ENCODE data around the gene HAVCR1.

HAVCR1 gene

DNA sequence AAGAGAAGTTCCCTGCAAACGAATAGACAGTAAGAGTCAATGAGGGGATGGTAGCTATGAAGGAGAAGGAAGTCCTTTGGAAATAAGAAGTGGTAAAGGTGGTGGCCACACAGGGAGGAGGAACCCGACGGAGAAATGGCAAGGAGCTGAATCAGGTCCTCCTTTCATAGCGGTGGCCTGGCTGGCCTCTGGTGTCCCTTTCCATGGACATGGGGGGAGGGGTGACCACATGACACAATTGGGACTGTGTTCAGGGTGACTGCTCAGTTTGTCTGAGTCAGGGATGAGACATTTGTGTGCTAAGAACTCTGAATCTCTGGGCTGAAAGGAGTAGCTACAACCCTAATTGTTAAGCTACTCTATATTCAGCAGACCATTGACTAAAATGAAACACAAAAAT is 67.2 kb downstream of the HAVCR1 start:
- DNase-seq (ENCODE audit: low spot score): no peak

DNA sequence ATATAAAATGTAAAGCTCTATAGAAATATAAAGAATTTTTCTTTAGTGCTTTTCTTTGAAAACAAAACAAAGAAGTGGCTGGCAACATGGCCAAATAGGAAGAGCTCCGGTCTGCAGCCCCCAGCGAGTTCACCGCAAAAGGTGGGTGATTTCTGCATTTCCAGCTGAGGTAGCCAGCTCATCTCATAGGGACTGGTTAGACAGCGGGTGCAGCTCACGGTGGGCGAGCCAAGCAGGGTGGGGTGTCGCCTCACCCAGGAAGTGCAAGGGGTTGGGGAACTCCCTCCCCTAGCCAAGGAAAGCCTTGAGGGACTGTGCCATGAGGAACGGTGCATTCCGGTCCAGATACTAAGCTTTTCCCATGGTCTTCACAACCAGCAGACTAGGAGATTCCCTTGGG is 74.9 kb downstream of the HAVCR1 start:
- DNase-seq (ENCODE audit: low spot score): no peak

DNA sequence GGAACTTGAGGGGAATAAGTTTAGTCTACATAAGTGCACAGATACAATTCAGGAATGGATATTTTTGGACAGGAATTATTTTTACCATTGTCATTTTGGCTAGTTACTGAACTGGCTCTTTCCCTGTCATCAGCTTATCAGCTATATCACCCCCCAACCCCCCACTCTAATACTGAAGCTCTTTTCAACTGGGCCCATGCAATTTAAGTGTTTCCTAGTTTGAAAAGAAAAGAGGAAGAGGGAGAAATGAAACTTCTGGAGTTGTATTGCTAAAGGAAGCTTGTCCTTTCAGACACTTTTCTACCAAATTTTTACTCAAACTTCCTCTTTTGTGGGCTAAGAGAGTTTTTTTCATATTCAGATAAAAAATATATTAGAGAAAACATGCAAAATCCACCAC is 77.4 kb downstream of the HAVCR1 start:
- no peak for DNase-seq (ENCODE audit: low spot score)
